ENCODE results near the gene SDK1.

DNA sequence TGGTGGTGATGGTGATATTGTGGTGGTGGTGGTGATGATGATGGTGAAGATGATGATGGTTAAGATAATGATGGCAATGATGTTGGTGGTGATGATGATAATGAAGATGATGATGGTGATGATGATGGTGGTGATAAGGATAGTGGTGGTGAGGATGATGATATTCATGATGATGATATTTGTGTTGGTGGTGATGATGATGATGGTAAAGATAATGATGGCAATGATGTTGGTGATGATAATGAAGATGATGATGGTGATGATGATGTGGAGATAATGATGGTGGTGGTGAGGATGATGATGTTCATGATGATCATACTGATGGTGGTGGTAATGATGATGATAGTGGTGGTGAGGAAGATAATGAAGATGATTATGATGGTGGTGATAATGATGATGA, 30.7 kb upstream of the SDK1 start:
- TF ChIP-seq, protein P1, sequence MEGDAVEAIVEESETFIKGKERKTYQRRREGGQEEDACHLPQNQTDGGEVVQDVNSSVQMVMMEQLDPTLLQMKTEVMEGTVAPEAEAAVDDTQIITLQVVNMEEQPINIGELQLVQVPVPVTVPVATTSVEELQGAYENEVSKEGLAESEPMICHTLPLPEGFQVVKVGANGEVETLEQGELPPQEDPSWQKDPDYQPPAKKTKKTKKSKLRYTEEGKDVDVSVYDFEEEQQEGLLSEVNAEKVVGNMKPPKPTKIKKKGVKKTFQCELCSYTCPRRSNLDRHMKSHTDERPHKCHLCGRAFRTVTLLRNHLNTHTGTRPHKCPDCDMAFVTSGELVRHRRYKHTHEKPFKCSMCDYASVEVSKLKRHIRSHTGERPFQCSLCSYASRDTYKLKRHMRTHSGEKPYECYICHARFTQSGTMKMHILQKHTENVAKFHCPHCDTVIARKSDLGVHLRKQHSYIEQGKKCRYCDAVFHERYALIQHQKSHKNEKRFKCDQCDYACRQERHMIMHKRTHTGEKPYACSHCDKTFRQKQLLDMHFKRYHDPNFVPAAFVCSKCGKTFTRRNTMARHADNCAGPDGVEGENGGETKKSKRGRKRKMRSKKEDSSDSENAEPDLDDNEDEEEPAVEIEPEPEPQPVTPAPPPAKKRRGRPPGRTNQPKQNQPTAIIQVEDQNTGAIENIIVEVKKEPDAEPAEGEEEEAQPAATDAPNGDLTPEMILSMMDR (IDR thresholded peaks at IDR 0.05): no peak
- TF ChIP-seq POLR2A (IDR thresholded peaks at IDR 0.05): no peak
